ENCODE measurements around the gene TPD52L2.

- TF ChIP-seq CTCF (IDR thresholded peaks at IDR 0.05), result no peak
- TF ChIP-seq ZFX (IDR thresholded peaks at IDR 0.05; ENCODE audit: borderline replicate concordance), result no peak
Measured at GRCh38 chr20:63829945-63830835, 34.9 kb upstream of the TPD52L2 start.
